ENCODE results near the gene LRP10.

The LRP10 gene

GRCh38 chr14:22920697-22921096, 49.2 kb downstream of the LRP10 start:
- no peak for DNase-seq

GRCh38 chr14:22922294-22922693, 50.8 kb downstream of the LRP10 start:
- no peak for DNase-seq

GRCh38 chr14:22923746-22924145, 52.2 kb downstream of the LRP10 start:
- no peak for DNase-seq

- no peak for DNase-seq
Measured at GRCh38 chr14:22925513-22925912, 54.0 kb downstream of the LRP10 start.

- no peak for DNase-seq
Measured at GRCh38 chr14:22926316-22926715, 54.8 kb downstream of the LRP10 start.

GRCh38 chr14:22928237-22929103, 56.9 kb downstream of the LRP10 start:
- no peak for DNase-seq

GRCh38 chr14:22929104-22929960, 57.8 kb downstream of the LRP10 start, which contains the start of gene PRMT5:
TSS of gene PRMT5 (minus strand) at chr14:22929376. CDS start at chr14:22929361, 15 bp downstream.
- DNase-seq: peak; percentile 97

DNA sequence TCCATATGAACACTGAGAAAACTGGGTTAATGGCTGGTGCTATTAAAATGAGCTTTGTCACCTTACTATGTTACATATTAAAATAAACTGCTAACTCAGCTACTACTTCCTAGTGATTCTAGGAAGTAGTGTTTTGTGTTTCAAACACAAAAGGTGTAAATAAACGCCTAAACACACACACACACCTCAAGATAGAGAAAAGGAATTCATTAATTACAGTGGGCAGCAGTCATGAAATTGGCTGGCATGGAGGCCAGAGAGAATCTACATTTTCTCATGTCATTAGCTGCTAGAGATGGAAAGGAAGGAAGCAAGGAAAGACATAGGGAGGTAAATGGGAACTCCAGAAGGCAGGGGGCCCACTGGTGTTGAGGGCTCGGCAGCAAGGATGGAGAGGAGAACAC, 58.4 kb downstream of the LRP10 start:
- no peak for DNase-seq

All from T1000 (cell line).